Measurements from ENCODE around the gene RWDD4.

The RWDD4 gene

DNA sequence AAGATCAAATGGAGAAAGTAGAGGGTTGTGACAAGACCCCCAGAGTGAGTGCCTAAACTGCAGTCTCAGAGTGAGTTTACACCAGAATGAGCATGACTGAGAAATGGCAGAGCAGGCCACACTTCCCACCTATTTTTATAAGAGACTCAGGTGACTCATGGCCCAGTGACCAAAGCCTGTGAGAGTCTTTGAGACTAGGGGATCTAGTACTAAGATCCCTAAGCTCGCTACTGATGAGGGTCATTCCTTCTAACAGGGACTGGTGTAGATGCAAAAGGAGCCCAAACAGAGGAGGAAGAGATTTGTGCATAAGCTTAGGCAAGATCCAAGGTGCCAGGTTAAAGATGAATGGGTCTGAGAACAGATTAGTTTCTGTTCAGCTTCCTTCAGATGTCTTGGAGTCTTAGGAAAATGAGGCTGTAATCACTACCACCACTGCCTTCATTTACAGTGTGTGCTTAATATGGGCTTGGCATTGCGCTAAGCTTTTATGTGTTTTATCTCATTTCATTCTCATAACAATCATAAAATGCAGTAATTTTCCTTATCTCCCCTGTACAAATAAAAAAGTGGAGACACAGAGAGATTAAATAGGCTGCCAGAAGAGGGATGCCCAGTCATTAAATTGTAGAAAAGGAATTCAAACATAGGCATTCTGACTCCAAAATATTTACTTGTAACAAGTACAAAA lies 62.8 kb downstream of the RWDD4 start:
- Histone ChIP-seq H3K27ac (ENCODE audit: low read length) (no peak overlapping the region), H3K36me3 (ENCODE audit: insufficient read depth, low read length) (no peaks in the 10 kb centered on the region)
- no peak for ATAC-seq (ENCODE audit: insufficient read depth, low read depth)

GRCh38 chr4:183594823-183595222 lies 64.2 kb downstream of the RWDD4 start:
- Histone ChIP-seq H3K79me2 (ENCODE audit: insufficient read depth, low read length) (no peaks in the 10 kb centered on the region), H3K27ac (ENCODE audit: low read length) (no peak overlapping the region), H3K36me3 (ENCODE audit: insufficient read depth, low read length) (no peaks in the 10 kb centered on the region), H3K4me3 (ENCODE audit: low read depth in 1 of 2, low read length in 2 of 2) (no peak overlapping the region), H3K4me1 (ENCODE audit: insufficient read depth, low read length) (no peaks in the 10 kb centered on the region), H3K9ac (ENCODE audit: low read depth, low read length) (no peak overlapping the region), H2AFZ (ENCODE audit: low read depth, low read length) (no peak overlapping the region), H4K20me1 (ENCODE audit: insufficient read depth, low read length) (no peaks in the 10 kb centered on the region), H3K9me3 (ENCODE audit: insufficient read depth, low read length, severe bottlenecking) (no peaks in the 10 kb centered on the region), H3K27me3 (ENCODE audit: insufficient read depth, low read length, poor library complexity) (no peaks in the 10 kb centered on the region), H3K4me2 (ENCODE audit: insufficient read depth, low read length) (no peak overlapping the region)
- TF ChIP-seq, protein P1, sequence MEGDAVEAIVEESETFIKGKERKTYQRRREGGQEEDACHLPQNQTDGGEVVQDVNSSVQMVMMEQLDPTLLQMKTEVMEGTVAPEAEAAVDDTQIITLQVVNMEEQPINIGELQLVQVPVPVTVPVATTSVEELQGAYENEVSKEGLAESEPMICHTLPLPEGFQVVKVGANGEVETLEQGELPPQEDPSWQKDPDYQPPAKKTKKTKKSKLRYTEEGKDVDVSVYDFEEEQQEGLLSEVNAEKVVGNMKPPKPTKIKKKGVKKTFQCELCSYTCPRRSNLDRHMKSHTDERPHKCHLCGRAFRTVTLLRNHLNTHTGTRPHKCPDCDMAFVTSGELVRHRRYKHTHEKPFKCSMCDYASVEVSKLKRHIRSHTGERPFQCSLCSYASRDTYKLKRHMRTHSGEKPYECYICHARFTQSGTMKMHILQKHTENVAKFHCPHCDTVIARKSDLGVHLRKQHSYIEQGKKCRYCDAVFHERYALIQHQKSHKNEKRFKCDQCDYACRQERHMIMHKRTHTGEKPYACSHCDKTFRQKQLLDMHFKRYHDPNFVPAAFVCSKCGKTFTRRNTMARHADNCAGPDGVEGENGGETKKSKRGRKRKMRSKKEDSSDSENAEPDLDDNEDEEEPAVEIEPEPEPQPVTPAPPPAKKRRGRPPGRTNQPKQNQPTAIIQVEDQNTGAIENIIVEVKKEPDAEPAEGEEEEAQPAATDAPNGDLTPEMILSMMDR (IDR thresholded peaks at IDR 0.05; ENCODE audit: borderline replicate concordance, extremely low read depth, low read length, poor library complexity, severe bottlenecking), result no peak
- no peak for TF ChIP-seq EZH2 (IDR thresholded peaks at IDR 0.05; ENCODE audit: borderline replicate concordance, low read depth, low read length, severe bottlenecking)
- DNase-seq (no peak), ATAC-seq (ENCODE audit: insufficient read depth, low read depth) (no peak)

More for the DNA sequence above, 62.8 kb downstream of the RWDD4 start:
- H2AFZ ChIP-seq (ENCODE audit: low read depth, low read length), result no peak overlapping the region
- no peak overlapping the region for H3K4me3 ChIP-seq (ENCODE audit: low read depth in 1 of 2, low read length in 2 of 2)
- TF ChIP-seq, protein P1 (IDR thresholded peaks at IDR 0.05; ENCODE audit: borderline replicate concordance, extremely low read depth, low read length, poor library complexity, severe bottlenecking), result no peak
- no peak for TF ChIP-seq EZH2 (IDR thresholded peaks at IDR 0.05; ENCODE audit: borderline replicate concordance, low read depth, low read length, severe bottlenecking)
- no peaks in the 10 kb centered on the region for H3K4me1 ChIP-seq (ENCODE audit: insufficient read depth, low read length)
- no peaks in the 10 kb centered on the region for H3K9me3 ChIP-seq (ENCODE audit: insufficient read depth, low read length, severe bottlenecking)
- H3K4me2 ChIP-seq (ENCODE audit: insufficient read depth, low read length), result no peak overlapping the region
- H4K20me1 ChIP-seq (ENCODE audit: insufficient read depth, low read length), result no peaks in the 10 kb centered on the region
- H3K27me3 ChIP-seq (ENCODE audit: insufficient read depth, low read length, poor library complexity), result no peaks in the 10 kb centered on the region
- H3K79me2 ChIP-seq (ENCODE audit: insufficient read depth, low read length), result no peaks in the 10 kb centered on the region
- DNase-seq, result no peak
- no peak overlapping the region for H3K9ac ChIP-seq (ENCODE audit: low read depth, low read length)

DNA sequence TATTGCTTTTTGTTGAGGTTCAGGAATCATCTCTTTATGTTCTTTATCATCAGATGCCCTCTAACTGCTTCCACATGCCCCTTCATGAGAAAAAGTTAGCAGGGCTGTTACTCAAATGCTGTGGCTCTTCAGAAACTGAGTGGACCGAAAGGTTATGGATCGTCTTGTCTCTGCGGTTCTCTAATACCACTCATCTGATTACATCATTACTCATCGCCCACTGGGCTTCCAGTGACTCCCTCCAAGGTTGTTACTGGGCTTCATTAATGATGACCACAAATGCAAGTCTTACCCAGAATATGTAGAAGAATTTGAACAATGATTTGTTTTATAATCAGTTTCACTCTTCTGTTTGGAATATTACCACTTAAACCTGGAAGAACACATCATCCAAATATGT lies 67.7 kb downstream of the RWDD4 start:
- Histone ChIP-seq H3K4me1 (ENCODE audit: insufficient read depth, low read length) (no peaks in the 10 kb centered on the region), H4K20me1 (ENCODE audit: insufficient read depth, low read length) (no peaks in the 10 kb centered on the region), H3K9me3 (ENCODE audit: insufficient read depth, low read length, severe bottlenecking) (no peaks in the 10 kb centered on the region), H3K79me2 (ENCODE audit: insufficient read depth, low read length) (no peaks in the 10 kb centered on the region), H3K4me2 (ENCODE audit: insufficient read depth, low read length) (no peak overlapping the region), H3K9ac (ENCODE audit: low read depth, low read length) (no peak overlapping the region), H2AFZ (ENCODE audit: low read depth, low read length) (no peak overlapping the region), H3K27ac (ENCODE audit: low read length) (no peak overlapping the region), H3K27me3 (ENCODE audit: insufficient read depth, low read length, poor library complexity) (no peaks in the 10 kb centered on the region), H3K36me3 (ENCODE audit: insufficient read depth, low read length) (no peaks in the 10 kb centered on the region), H3K4me3 (ENCODE audit: low read depth in 1 of 2, low read length in 2 of 2) (no peak overlapping the region)
- ATAC-seq (ENCODE audit: insufficient read depth, low read depth) (no peak), DNase-seq (no peak)
- no peak for TF ChIP-seq EZH2 (IDR thresholded peaks at IDR 0.05; ENCODE audit: borderline replicate concordance, low read depth, low read length, severe bottlenecking)
- TF ChIP-seq, protein P1 (IDR thresholded peaks at IDR 0.05; ENCODE audit: borderline replicate concordance, extremely low read depth, low read length, poor library complexity, severe bottlenecking), result no peak

Measured in DND-41 (cell line).